GM06990 (cell line): ENCODE results near the gene ZNF19.
A peak's percentile ranks its signal among the peaks of the same experiment; 100 is the strongest.
"Not testable (repeated sequence)": the region's sequence is repeated elsewhere in the genome, so short reads cannot be mapped to it uniquely, and the experiment has no call there.

Source experiments
- DNase-seq: peaks from one replicate; pipeline ENCODE4 v3.0.0-alpha.2; 2011; ENCODE audit not compliant: insufficient read length; ENCODE audit errors: extremely low read depth
- H3K27me3 ChIP-seq: replicated peaks from 2 replicates; pipeline ENCODE4 v1.6.0; 2011; ENCODE audit warnings: low read length; ENCODE audit not compliant: control insufficient read depth, insufficient read depth
- H3K36me3 ChIP-seq: 2 replicates; pipeline ENCODE4 v1.5.1; 2011; ENCODE audit warnings: low read length; ENCODE audit not compliant: control insufficient read depth, insufficient read depth
- H3K4me3 ChIP-seq: replicated peaks from 2 replicates; pipeline ENCODE4 v1.5.1; 2011; ENCODE audit warnings: low read depth, mild to moderate bottlenecking, control low read depth, low read length
- TF ChIP-seq, protein P1 (sequence below): IDR thresholded peaks from 2 replicates; pipeline ENCODE4 v1.5.1; 2011; ENCODE audit warnings: low read length, control low read depth, mild to moderate bottlenecking, inconsistent platforms; ENCODE audit not compliant: insufficient read depth, poor library complexity, severe bottlenecking

Gene ZNF19

GRCh38 chr16:71513302-71513701 is 24.2 kb upstream of the ZNF19 start:
- no peak for DNase-seq
- TF ChIP-seq, protein P1, sequence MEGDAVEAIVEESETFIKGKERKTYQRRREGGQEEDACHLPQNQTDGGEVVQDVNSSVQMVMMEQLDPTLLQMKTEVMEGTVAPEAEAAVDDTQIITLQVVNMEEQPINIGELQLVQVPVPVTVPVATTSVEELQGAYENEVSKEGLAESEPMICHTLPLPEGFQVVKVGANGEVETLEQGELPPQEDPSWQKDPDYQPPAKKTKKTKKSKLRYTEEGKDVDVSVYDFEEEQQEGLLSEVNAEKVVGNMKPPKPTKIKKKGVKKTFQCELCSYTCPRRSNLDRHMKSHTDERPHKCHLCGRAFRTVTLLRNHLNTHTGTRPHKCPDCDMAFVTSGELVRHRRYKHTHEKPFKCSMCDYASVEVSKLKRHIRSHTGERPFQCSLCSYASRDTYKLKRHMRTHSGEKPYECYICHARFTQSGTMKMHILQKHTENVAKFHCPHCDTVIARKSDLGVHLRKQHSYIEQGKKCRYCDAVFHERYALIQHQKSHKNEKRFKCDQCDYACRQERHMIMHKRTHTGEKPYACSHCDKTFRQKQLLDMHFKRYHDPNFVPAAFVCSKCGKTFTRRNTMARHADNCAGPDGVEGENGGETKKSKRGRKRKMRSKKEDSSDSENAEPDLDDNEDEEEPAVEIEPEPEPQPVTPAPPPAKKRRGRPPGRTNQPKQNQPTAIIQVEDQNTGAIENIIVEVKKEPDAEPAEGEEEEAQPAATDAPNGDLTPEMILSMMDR: no peak
- H3K36me3 ChIP-seq: no peaks in the 10 kb centered on the region
- no peak overlapping the region for H3K4me3 ChIP-seq
- no peaks in the 10 kb centered on the region for H3K27me3 ChIP-seq

- DNase-seq: no peak
- Histone ChIP-seq H3K27me3 (no peaks in the 10 kb centered on the region), H3K36me3 (no peaks in the 10 kb centered on the region), H3K4me3 (no peak overlapping the region)
- TF ChIP-seq, protein P1: no peak
Observed at GRCh38 chr16:71507061-71507460, 17.9 kb upstream of the ZNF19 start.

DNA sequence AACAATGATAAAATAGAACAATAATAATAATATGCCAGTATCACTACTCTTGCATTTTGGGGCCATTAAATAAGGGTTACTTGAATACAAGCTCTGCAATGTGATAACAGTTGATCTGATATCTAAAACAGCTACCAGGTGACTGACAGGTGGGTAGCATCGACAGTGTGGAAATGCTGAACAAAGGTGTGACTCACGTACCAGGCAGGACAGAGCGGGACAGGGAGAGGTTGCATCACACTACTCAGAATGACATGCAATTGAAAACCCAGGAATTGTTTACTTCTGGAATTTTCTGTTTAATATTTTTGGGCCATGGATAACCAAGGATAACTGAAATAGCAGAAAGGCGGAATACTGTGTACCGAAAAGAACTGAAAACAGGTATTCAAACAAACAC is 15.8 kb upstream of the ZNF19 start:
- Histone ChIP-seq H3K4me3 (no peak overlapping the region), H3K27me3 (no peaks in the 10 kb centered on the region), H3K36me3 (no peaks in the 10 kb centered on the region)
- TF ChIP-seq, protein P1: no peak
- no peak for DNase-seq

GRCh38 chr16:71504051-71504450 is 14.9 kb upstream of the ZNF19 start:
- not testable (repeated sequence) for H3K27me3 ChIP-seq, H3K36me3 ChIP-seq, H3K4me3 ChIP-seq, DNase-seq

DNA sequence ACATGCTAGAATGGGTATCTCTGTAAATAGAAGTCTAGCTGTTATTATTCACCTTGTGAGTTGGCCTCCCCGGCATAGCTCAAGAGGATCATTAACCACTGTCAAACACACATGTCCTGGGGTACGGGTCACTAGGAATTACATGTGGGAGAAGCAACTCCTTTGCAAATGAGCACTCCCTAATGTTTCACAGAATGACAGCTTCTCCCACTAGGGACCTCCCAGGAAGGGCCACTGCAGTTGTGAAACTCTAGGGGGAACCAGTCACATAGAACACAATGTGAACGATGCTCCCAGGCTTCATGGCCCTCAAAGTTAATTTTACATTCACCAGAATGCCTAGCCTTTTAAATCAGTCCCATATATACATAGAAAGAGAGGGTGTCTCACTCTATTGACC is 12.4 kb upstream of the ZNF19 start:
- Histone ChIP-seq H3K27me3 (no peaks in the 10 kb centered on the region), H3K36me3 (no peaks in the 10 kb centered on the region), H3K4me3 (no peak overlapping the region)
- TF ChIP-seq, protein P1: peak; percentile 52
- no peak for DNase-seq

DNA sequence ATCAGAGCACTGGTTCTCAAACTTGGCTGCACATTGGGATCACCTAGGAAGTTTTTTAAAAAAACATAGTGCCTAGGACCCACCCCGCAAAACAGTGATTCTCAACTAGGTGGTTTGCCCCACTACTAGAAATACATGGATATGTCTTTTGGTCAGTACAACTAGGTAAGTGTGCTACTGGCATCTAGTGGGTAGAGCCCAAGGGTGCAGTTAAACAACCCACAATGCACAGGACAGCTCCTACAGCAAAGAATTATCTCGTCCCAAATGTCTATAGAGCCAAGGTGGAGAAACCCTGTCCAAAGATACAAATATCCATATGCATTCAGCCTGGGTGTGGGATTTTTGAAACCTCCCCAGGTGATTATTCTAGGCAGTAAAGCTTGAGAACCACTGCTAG is 11.8 kb upstream of the ZNF19 start:
- Histone ChIP-seq H3K27me3 (no peaks in the 10 kb centered on the region), H3K36me3 (no peaks in the 10 kb centered on the region), H3K4me3 (no peak overlapping the region)
- DNase-seq: no peak
- TF ChIP-seq, protein P1: peak; percentile 7
